Gastrocnemius medialis (tissue), 4 donors: ENCODE results near the gene ST6GALNAC2.

ENCODE experiments used
- POLR2A ChIP-seq, 2 donors: fragments of 450-650 bp; IDR thresholded peaks; one replicate each; pipeline ENCODE4 v1.6.1; 2017; ENCODE audit warnings: antibody characterized with exemption in 2 of 2, mild to moderate bottlenecking in 2 of 2, moderate library complexity in 2 of 2
- TF ChIP-seq, protein P1 (sequence below), 5 experiments: fragments of 450-650 bp in 3 of 5; fragments of 200-600 bp in 2 of 5; sonication (generic) in 2 of 5; IDR thresholded peaks in 4 of 5; conservative IDR thresholded peaks in 1 of 5; 1 replicate in 4 of 5; 2 replicates in 1 of 5; pipeline ENCODE4 v1.5.1; 2016 to 2019; ENCODE audit warnings: antibody characterized with exemption in 5 of 5, mild to moderate bottlenecking in 3 of 5, moderate library complexity in 3 of 5

DNA sequence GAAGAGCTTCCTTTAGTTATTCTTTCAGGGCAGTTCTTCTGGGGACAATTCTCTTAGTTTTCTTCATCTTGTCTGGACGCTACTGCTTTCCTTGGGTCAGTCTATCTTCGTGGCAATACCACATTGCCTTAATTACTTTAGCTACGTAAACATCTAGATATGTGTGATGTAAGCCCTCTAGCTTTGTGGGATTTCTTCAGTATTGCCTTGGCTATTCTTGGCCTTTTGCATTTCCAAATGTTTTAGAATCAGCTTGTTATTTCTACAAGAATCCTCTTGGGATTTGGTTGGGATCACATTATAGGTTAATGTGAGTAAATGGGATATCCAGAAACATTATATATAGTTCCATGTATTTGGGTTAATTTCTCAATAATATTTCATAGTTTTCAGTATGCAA, 9.0 kb upstream of the ST6GALNAC2 start:
- TF ChIP-seq, protein P1, sequence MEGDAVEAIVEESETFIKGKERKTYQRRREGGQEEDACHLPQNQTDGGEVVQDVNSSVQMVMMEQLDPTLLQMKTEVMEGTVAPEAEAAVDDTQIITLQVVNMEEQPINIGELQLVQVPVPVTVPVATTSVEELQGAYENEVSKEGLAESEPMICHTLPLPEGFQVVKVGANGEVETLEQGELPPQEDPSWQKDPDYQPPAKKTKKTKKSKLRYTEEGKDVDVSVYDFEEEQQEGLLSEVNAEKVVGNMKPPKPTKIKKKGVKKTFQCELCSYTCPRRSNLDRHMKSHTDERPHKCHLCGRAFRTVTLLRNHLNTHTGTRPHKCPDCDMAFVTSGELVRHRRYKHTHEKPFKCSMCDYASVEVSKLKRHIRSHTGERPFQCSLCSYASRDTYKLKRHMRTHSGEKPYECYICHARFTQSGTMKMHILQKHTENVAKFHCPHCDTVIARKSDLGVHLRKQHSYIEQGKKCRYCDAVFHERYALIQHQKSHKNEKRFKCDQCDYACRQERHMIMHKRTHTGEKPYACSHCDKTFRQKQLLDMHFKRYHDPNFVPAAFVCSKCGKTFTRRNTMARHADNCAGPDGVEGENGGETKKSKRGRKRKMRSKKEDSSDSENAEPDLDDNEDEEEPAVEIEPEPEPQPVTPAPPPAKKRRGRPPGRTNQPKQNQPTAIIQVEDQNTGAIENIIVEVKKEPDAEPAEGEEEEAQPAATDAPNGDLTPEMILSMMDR (IDR thresholded peaks at IDR 0.05 in 4 of 5, conservative IDR thresholded peaks at IDR 0.05 in 1 of 5) = no peak
- no peak for TF ChIP-seq POLR2A (IDR thresholded peaks at IDR 0.05)
